Hepatocyte (in vitro differentiated cells): Measurements from ENCODE around the gene C2.

ENCODE experiments used
- CTCF ChIP-seq: fragments of 200-600 bp; sonication (generic); IDR thresholded peaks from 2 replicates; pipeline ENCODE4 v1.5.1; 2016; ENCODE audit warnings: antibody characterized with exemption, mild to moderate bottlenecking; ENCODE audit not compliant: poor library complexity
- EZH2 ChIP-seq: fragments of 200-600 bp; sonication (generic); IDR thresholded peaks from 2 replicates; pipeline ENCODE4 v1.6.1; 2016; ENCODE audit warnings: antibody characterized with exemption, mild to moderate bottlenecking, borderline replicate concordance

- no peak for TF ChIP-seq EZH2
- no peak for TF ChIP-seq CTCF
Measured at GRCh38 chr6:31901415-31901952, 26.0 kb upstream of the C2 start.
